ACC112 (cell line): ENCODE results near the gene GINS2.

Experiments used
- H2AFZ ChIP-seq: fragments of 200-600 bp; sonication (generic); one replicate; pipeline ENCODE4 v1.6.0; 2017; ENCODE audit warnings: antibody characterized with exemption, low read length; ENCODE audit not compliant: unreplicated experiment
- H3K27ac ChIP-seq: fragments of 200-600 bp; sonication (generic); 2 replicates; pipeline ENCODE4 v1.5.1; 2014; ENCODE audit warnings: low read depth, mild to moderate bottlenecking, antibody characterized with exemption, low read length, moderate library complexity
- H3K27me3 ChIP-seq: fragments of 200-600 bp; sonication (generic); 2 replicates; pipeline ENCODE4 v1.6.1; 2014; ENCODE audit warnings: mild to moderate bottlenecking, antibody characterized with exemption, low read length, moderate library complexity, mixed read lengths; ENCODE audit not compliant: insufficient read depth
- H3K36me3 ChIP-seq: fragments of 200-600 bp; sonication (generic); 2 replicates; pipeline ENCODE4 v1.6.1; 2016; ENCODE audit warnings: mild to moderate bottlenecking, antibody characterized with exemption, low read length, moderate library complexity, mixed read lengths; ENCODE audit not compliant: insufficient read depth
- H3K4me1 ChIP-seq: fragments of 200-600 bp; sonication (generic); one replicate; pipeline ENCODE4 v1.6.1; 2016; ENCODE audit warnings: low read length, mixed read lengths; ENCODE audit not compliant: insufficient read depth, unreplicated experiment, control insufficient read depth
- H3K4me3 ChIP-seq: fragments of 200-600 bp; sonication (generic); 2 replicates; pipeline ENCODE4 v1.5.1; 2014; ENCODE audit warnings: mild to moderate bottlenecking, low read depth, low read length
- H3K79me2 ChIP-seq: fragments of 200-600 bp; sonication (generic); one replicate; pipeline ENCODE4 v1.6.0; 2016; ENCODE audit warnings: low read length; ENCODE audit not compliant: control insufficient read depth, unreplicated experiment, insufficient read depth

GINS2 gene

DNA sequence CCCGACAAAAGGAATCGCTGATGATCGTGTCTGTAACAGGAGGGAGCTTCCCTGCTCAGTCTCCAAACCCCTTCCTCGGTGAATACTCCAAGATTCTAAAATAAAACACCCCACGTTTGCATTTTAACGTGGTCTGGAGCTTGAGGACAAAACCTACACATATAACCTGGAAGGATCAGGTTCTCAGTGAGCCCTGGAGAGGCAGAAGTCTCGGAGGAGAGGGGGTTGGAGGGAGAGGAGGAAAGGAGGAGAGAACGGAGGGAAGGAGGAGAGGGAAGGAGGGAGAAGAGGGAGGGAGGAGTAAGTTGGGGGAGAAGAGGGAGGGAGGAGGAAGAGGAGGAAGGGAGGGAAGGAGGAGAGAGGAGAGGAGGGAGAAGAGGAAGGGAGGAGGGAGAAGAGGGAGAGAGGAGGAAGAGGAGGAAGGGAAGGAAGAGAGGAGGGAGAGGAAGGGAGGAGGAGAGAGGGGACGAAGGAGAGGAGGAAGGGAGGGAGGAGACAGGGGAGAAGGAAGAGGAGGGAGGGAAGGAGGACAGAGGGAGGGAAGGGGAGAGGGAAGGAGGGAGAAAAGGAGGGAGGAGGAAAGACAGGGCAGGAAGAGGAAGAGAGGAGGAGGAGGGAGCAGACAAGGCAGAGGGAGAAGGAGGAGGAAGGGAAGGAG, 27.4 kb upstream of the GINS2 start:
- Histone ChIP-seq H3K4me3 (no peak overlapping the region), H2AFZ (no peak overlapping the region), H3K36me3 (peaks cover 11% of the 10 kb centered on the region; the same call in 1 of the 2 replicates), H3K4me1 (peaks cover 2% of the 10 kb centered on the region), H3K27me3 (no peaks in the 10 kb centered on the region), H3K79me2 (no peaks in the 10 kb centered on the region), H3K27ac (no peak overlapping the region)

DNA sequence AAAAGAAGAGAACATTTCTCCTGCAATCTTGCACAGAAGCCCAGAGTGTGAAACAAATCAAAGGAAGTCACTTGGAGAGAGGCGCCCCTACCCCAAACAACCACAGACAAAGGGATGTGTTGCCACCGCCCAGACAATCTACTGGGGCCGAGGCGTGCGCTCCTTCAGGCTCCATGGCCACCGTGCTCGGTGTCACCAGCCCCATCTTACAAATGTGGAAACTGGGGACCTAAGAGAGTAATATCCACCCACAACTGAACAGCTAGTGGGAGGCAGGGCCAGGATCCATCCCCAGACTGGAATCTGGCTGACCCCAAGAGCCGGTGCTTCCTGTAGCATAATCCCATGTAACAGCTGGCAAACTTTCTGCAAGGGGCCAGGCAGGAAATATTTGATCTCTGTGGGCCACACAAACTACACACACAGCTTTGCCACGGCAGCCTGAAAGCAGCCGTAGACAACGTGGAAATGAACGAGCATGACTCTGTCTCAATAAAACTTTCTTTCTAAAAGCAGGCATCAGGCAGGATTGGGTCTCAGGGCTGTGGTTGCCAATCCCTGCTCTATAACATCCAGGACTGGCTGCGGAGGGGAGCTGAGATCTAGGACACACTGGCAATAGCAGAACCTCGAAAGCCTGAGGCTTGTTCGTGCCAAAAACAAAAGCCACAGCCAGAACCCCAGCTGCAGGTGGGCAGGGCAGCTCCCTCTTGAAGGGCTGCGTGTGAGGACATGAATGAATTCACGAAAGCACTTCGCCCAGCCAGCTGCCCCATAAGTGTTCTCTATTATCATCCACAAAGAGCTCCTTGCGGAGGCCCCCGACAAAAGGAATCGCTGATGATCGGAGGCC, 26.6 kb upstream of the GINS2 start:
- no peak overlapping the region for H3K27ac ChIP-seq
- peaks cover 11% of the 10 kb centered on the region; the same call in 1 of the 2 replicates for H3K36me3 ChIP-seq
- H3K4me1 ChIP-seq, result no peaks in the 10 kb centered on the region
- no peaks in the 10 kb centered on the region for H3K27me3 ChIP-seq
- no peak overlapping the region for H3K4me3 ChIP-seq
- no peaks in the 10 kb centered on the region for H3K79me2 ChIP-seq
- no peak overlapping the region for H2AFZ ChIP-seq

DNA sequence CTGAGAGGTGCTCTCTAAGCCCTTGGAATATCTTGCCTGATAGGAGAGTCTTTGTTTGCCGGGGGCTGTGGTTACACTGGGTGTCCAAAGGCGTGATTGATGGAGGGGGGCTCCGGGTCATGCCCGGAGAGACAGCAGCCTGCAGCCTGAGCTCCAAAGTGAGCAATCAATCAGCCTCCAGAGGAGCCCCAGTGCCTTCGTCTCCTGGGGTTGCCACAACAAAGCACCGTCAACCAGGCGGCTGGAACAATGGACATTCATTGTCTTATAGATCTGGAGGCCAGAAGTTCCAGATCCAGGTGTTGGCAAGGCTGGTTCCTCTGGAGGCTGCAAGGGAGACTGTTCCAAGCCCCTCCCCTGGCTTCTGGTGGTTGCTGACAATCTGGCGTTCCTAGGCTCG, 24.0 kb upstream of the GINS2 start:
- H3K27me3 ChIP-seq, result no peaks in the 10 kb centered on the region
- H2AFZ ChIP-seq, result no peak overlapping the region
- H3K79me2 ChIP-seq, result no peaks in the 10 kb centered on the region
- no peak overlapping the region for H3K4me3 ChIP-seq
- H3K36me3 ChIP-seq, result peaks cover 11% of the 10 kb centered on the region; the same call in 1 of the 2 replicates
- H3K27ac ChIP-seq, result no peak overlapping the region
- H3K4me1 ChIP-seq, result no peaks in the 10 kb centered on the region

GRCh38 chr16:85711982-85712587, 23.3 kb upstream of the GINS2 start:
- peaks cover 11% of the 10 kb centered on the region; the same call in 1 of the 2 replicates for H3K36me3 ChIP-seq
- H3K27me3 ChIP-seq, result no peaks in the 10 kb centered on the region
- no peaks in the 10 kb centered on the region for H3K79me2 ChIP-seq
- no peak overlapping the region for H3K4me3 ChIP-seq
- H3K4me1 ChIP-seq, result no peaks in the 10 kb centered on the region
- no peak overlapping the region for H3K27ac ChIP-seq
- H2AFZ ChIP-seq, result no peak overlapping the region

DNA sequence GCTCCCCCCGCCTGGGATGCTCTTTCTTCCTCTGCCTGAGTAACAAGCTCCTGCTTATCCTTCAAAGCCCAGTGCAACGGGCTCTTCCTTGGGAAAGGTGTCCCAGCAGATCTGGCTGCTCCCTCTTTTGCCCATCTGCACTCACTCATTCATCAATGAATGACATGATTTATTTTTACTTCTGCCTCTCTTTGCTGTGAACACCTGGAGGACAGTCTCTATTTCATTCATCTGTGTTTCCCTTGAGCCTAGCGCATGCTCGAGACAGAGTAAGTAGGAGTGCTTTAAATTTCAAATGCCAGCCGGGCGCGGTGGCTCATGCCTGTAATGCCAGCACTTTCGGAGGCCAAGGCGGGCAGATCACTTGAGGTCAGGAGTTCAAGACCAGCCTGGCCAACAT, 22.0 kb upstream of the GINS2 start:
- Histone ChIP-seq H3K4me1 (no peaks in the 10 kb centered on the region), H3K4me3 (no peak overlapping the region), H3K27me3 (no peaks in the 10 kb centered on the region), H3K27ac (no peak overlapping the region), H3K79me2 (no peaks in the 10 kb centered on the region), H2AFZ (no peak overlapping the region), H3K36me3 (peaks cover 11% of the 10 kb centered on the region; the same call in 1 of the 2 replicates)

- Histone ChIP-seq H3K79me2 (no peaks in the 10 kb centered on the region), H3K27me3 (no peaks in the 10 kb centered on the region), H3K4me1 (no peaks in the 10 kb centered on the region), H3K36me3 (peaks cover 11% of the 10 kb centered on the region; the same call in 1 of the 2 replicates), H2AFZ (no peak overlapping the region), H3K4me3 (no peak overlapping the region), H3K27ac (no peak overlapping the region)
Measured at GRCh38 chr16:85709766-85710585, 21.2 kb upstream of the GINS2 start.

DNA sequence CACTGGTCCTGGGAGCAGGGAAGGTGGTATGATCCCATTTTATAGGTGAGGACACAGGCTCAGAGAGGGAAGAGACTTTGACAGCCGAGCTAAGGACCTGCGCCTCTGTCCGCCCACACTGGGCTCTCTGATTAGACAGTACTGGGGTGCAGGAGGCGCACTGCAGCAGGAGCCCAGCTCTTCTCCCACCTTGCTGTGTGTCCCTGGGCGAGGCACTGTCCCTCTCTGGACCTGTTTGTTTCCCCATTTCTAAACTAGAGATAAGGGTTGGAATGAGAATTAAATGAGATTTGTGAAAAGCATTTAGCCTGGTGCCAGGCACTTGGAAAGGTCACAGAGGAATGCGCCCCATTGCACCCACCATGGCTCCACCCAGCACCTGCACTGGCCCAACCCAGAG, 19.6 kb upstream of the GINS2 start:
- H3K79me2 ChIP-seq, result no peaks in the 10 kb centered on the region
- H3K27ac ChIP-seq, result no peak overlapping the region
- H2AFZ ChIP-seq, result no peak overlapping the region
- H3K27me3 ChIP-seq, result no peaks in the 10 kb centered on the region
- H3K4me3 ChIP-seq, result no peak overlapping the region
- peaks cover 11% of the 10 kb centered on the region; the same call in 1 of the 2 replicates for H3K36me3 ChIP-seq
- H3K4me1 ChIP-seq, result no peaks in the 10 kb centered on the region

- Histone ChIP-seq H3K36me3 (peaks cover 7% of the 10 kb centered on the region; the same call in 1 of the 2 replicates), H3K27me3 (no peaks in the 10 kb centered on the region), H2AFZ (no peak overlapping the region), H3K4me3 (no peak overlapping the region), H3K27ac (no peak overlapping the region), H3K79me2 (no peaks in the 10 kb centered on the region), H3K4me1 (no peaks in the 10 kb centered on the region)
Measured at GRCh38 chr16:85707528-85708095, 18.9 kb upstream of the GINS2 start.

DNA sequence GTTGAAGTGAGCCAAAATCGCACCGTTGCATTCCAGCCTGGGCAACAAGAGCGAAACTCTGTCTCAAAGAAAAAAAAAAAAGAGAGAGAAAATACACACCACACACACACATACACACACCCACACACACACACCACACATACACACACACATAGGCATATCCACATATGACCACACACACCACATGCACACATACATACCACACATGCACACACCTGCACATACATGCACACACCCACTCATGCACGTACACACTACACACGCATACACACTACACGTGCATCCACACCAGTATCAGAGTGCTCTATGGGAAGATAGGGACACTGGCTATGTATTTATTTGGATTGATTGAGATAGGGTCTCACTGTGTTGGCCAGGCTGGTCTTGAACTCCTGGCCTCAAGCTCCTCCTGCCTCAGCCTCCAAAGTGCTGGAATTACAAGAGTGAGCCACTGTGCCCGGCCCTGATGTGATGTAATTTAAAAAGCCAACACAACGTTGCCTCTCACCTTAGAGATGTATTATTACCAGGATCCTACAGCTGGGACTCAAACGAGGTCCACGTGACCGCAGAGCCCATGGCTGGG, 17.8 kb upstream of the GINS2 start:
- Histone ChIP-seq H3K27ac (no peak overlapping the region), H3K4me3 (no peak overlapping the region), H3K27me3 (no peaks in the 10 kb centered on the region), H2AFZ (no peak overlapping the region), H3K4me1 (no peaks in the 10 kb centered on the region), H3K36me3 (no peaks in the 10 kb centered on the region), H3K79me2 (no peaks in the 10 kb centered on the region)
